Panc1 (cell line): ENCODE measurements around the gene CD300LB. TPM values are rescaled to one million over a fixed set of nuclear protein-coding genes. Genes with fewer than 3 reads are reported as not detected.

Source experiments
- ATAC-seq: fragments of 200-7000 bp; cut with Tn5 transposase; 2 replicates; pipeline ENCODE4 v1.9.1; 2020; ENCODE audit warnings: mild to moderate bottlenecking, moderate library complexity
- BruUV-seq: library from RNA; stranded (reverse); fragments of 400-500 nt; replicated peaks from 2 replicates; lab custom pipeline; 2021; lab: Mats Ljungman, UMichigan
- CTCF ChIA-PET: fragments of 300-600 bp; sonication (Branson Sonifier 250); formaldehyde crosslinking; loops from one replicate; lab custom pipeline; 2022; ENCODE audit warnings: antibody characterized with exemption; lab: Charles Lee
- POLR2A ChIA-PET: fragments of 300-600 bp; sonication (Branson Sonifier 250); formaldehyde crosslinking; loops from one replicate; lab custom pipeline; 2022; ENCODE audit warnings: antibody characterized with exemption; lab: Charles Lee
- DNase-seq: peaks from one replicate; pipeline ENCODE4 v3.0.0-alpha.2; 2010; ENCODE audit warnings: low read depth, low spot score
- H3K27ac ChIP-seq: 2 replicates; pipeline ENCODE4 v1.5.1; 2011; ENCODE audit warnings: mild to moderate bottlenecking, low read length, inconsistent platforms
- H3K27me3 ChIP-seq: fragments of 200-500 bp; sonication (Bioruptor generic); 2 replicates; pipeline ENCODE4 v1.6.0; 2014; ENCODE audit warnings: low read length, inconsistent platforms; ENCODE audit not compliant: control insufficient read depth, insufficient read depth
- H3K36me3 ChIP-seq: fragments of 200-500 bp; sonication (Bioruptor generic); 2 replicates; pipeline ENCODE4 v1.5.1; 2014; ENCODE audit warnings: inconsistent platforms, mild to moderate bottlenecking, low read length, moderate library complexity; ENCODE audit not compliant: control insufficient read depth, insufficient read depth
- H3K4me1 ChIP-seq: 2 replicates; pipeline ENCODE4 v1.5.1; 2011; ENCODE audit warnings: inconsistent platforms, mild to moderate bottlenecking, low read length, moderate library complexity; ENCODE audit not compliant: control insufficient read depth, insufficient read depth
- H3K4me3 ChIP-seq, 2 experiments: 2 replicates each; pipeline ENCODE4 v1.5.1; 2011 to 2012; ENCODE audit warnings: low read depth in 2 of 2, low read length in 2 of 2, mild to moderate bottlenecking in 2 of 2, inconsistent platforms in 1 of 2, moderate library complexity in 1 of 2
- H3K9me3 ChIP-seq: fragments of 200-500 bp; sonication (Bioruptor generic); 2 replicates; pipeline ENCODE4 v1.5.1; 2014; ENCODE audit warnings: low read depth, mild to moderate bottlenecking, inconsistent platforms, low read length, moderate library complexity; ENCODE audit not compliant: control insufficient read depth, insufficient read depth
- POLR2AphosphoS5 ChIP-seq: IDR thresholded peaks from 2 replicates; pipeline ENCODE4 v1.6.1; 2012; ENCODE audit warnings: mild to moderate bottlenecking, low read depth, low read length, moderate library complexity
- SIN3A ChIP-seq: IDR thresholded peaks from 2 replicates; pipeline ENCODE4 v1.6.1; 2012; ENCODE audit warnings: low read depth, mild to moderate bottlenecking, low read length, moderate library complexity, borderline replicate concordance; ENCODE audit not compliant: insufficient read depth
- TCF7L2 ChIP-seq: IDR thresholded peaks from 2 replicates; pipeline ENCODE4 v1.6.1; 2011; ENCODE audit warnings: mild to moderate bottlenecking, low read depth, low read length, inconsistent platforms
- in situ Hi-C: cut with HindIII; loops from 2 replicates; pipeline ENCODE4 v1.10.0; 2016; ENCODE audit warnings: low sequenced_read_pairs, low pct_unique_long_range_greater_than_20kb
- intact Hi-C: fragments of 100-400 bp; cut with micrococcal nuclease; formaldehyde crosslinking; loops from one replicate; pipeline ENCODE4 v1.10.0; 2022; ENCODE audit not compliant: unreplicated experiment
- total RNA-seq: library from RNA; stranded (reverse); gene quantifications from one replicate; pipeline ENCODE4 v1.2.1, GENCODE V29; 2021; ENCODE audit not compliant: unreplicated experiment
- TF ChIP-seq, protein P1 (sequence below), 2 experiments: IDR thresholded peaks; 2 replicates each; pipeline ENCODE4 v1.6.1; 2011 to 2012; ENCODE audit warnings: low read depth in 2 of 2, control low read depth in 1 of 2, low read length in 1 of 2, mild to moderate bottlenecking in 1 of 2, moderate library complexity in 1 of 2; ENCODE audit not compliant: insufficient read depth in 1 of 2
- TF ChIP-seq, protein P2 (sequence below): fragments of 450-650 bp; IDR thresholded peaks from 2 replicates; pipeline ENCODE4 v1.5.1; 2017; ENCODE audit warnings: mild to moderate bottlenecking

Gene CD300LB
- total RNA-seq, 1 experiment from 2014 or later: not detected

DNA sequence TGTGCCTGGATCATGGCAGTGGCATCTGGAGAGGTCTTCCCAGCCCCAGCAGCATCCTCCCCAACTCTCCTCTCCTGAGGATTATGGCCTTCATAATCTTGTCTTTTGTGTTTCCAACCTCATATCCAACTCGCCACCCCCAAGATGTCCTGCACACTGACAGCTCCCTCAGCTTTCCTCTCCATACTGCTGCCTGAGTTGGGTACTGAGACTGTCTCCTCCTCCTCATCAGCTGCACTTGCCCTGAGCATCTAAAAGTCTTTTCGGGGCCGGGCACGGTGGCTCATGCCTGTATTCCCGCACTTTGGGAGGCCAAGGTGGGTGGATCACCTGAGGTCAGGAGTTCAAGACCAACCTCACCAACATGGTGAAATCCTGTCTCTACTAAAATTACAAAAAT is 2.0 kb downstream of the CD300LB start:
- ATAC-seq (no peak), DNase-seq (no peak)
- Histone ChIP-seq H3K27me3 (peaks cover 19% of the 10 kb centered on the region), H3K27ac (no peak overlapping the region), H3K36me3 (no peaks in the 10 kb centered on the region), H3K4me3 (no peak overlapping the region), H3K9me3 (no peaks in the 10 kb centered on the region), H3K4me1 (no peaks in the 10 kb centered on the region; the same call in 1 of the 2 replicates)
- in situ Hi-C loops: no loop called here
- TF ChIP-seq, protein P1, sequence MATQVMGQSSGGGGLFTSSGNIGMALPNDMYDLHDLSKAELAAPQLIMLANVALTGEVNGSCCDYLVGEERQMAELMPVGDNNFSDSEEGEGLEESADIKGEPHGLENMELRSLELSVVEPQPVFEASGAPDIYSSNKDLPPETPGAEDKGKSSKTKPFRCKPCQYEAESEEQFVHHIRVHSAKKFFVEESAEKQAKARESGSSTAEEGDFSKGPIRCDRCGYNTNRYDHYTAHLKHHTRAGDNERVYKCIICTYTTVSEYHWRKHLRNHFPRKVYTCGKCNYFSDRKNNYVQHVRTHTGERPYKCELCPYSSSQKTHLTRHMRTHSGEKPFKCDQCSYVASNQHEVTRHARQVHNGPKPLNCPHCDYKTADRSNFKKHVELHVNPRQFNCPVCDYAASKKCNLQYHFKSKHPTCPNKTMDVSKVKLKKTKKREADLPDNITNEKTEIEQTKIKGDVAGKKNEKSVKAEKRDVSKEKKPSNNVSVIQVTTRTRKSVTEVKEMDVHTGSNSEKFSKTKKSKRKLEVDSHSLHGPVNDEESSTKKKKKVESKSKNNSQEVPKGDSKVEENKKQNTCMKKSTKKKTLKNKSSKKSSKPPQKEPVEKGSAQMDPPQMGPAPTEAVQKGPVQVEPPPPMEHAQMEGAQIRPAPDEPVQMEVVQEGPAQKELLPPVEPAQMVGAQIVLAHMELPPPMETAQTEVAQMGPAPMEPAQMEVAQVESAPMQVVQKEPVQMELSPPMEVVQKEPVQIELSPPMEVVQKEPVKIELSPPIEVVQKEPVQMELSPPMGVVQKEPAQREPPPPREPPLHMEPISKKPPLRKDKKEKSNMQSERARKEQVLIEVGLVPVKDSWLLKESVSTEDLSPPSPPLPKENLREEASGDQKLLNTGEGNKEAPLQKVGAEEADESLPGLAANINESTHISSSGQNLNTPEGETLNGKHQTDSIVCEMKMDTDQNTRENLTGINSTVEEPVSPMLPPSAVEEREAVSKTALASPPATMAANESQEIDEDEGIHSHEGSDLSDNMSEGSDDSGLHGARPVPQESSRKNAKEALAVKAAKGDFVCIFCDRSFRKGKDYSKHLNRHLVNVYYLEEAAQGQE (IDR thresholded peaks at IDR 0.05; ENCODE audit: insufficient read depth in 1 of 2, low read depth in 2 of 2, low read length in 1 of 2): no peak
- TF ChIP-seq POLR2AphosphoS5 (no peak), TCF7L2 (no peak), SIN3A (no peak)
- TF ChIP-seq, protein P2, sequence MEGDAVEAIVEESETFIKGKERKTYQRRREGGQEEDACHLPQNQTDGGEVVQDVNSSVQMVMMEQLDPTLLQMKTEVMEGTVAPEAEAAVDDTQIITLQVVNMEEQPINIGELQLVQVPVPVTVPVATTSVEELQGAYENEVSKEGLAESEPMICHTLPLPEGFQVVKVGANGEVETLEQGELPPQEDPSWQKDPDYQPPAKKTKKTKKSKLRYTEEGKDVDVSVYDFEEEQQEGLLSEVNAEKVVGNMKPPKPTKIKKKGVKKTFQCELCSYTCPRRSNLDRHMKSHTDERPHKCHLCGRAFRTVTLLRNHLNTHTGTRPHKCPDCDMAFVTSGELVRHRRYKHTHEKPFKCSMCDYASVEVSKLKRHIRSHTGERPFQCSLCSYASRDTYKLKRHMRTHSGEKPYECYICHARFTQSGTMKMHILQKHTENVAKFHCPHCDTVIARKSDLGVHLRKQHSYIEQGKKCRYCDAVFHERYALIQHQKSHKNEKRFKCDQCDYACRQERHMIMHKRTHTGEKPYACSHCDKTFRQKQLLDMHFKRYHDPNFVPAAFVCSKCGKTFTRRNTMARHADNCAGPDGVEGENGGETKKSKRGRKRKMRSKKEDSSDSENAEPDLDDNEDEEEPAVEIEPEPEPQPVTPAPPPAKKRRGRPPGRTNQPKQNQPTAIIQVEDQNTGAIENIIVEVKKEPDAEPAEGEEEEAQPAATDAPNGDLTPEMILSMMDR: no peak
- intact Hi-C loops: no loop called here
- POLR2A ChIA-PET: no interaction called here
- CTCF ChIA-PET: no interaction called here
- BruUV-seq: no TSS peak

DNA sequence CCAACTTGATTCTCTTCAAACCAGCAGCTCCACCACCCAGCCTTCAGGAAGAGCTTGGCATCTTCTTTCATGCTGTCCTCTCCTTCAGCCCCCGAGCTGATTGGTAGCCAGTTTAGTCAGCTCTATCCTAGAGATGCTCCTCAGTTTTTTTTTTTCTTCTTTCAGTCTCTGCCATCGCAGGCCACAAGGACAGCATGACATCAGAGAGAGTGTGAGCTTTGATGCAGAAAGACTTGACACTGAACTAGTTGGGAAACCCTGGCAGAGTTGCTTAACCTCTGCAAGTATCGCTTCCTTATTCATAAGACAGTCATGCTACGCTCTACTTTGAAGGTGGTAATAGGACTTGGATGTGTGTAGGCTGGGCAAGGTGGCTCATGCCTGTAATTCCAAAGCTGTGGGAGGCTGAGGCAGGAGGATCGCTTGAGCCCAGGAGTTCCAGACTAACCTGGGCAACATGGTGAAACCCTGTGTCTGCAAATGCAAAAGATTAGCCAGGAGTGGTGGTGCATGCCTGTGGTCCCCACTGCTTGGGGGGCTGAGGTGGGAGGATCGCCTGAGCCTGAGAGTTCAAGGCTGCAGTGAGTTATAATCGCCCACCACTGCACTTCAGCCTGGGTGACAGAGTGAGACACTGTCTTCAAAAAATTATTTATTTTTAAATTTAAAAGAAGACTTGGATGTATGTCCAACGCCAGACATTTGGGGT is 2.6 kb downstream of the CD300LB start:
- no peak overlapping the region for H3K27ac ChIP-seq
- ChIA-PET POLR2A (no interaction called here), CTCF (interaction anchor here (0.5 kb wide), 1 partner anchor 13 kb away, joined by 3 read pairs; no protein-coding TSS in a partner anchor)
- H3K9me3 ChIP-seq: no peaks in the 10 kb centered on the region
- TF ChIP-seq, protein P2: no peak
- TF ChIP-seq POLR2AphosphoS5 (no peak), TCF7L2 (no peak), SIN3A (no peak)
- TF ChIP-seq, protein P1 (IDR thresholded peaks at IDR 0.05; ENCODE audit: insufficient read depth in 1 of 2, low read depth in 2 of 2, low read length in 1 of 2): no peak
- H3K36me3 ChIP-seq: no peaks in the 10 kb centered on the region
- DNase-seq: no peak
- peaks cover 17% of the 10 kb centered on the region for H3K27me3 ChIP-seq
- ATAC-seq: no peak
- BruUV-seq: no TSS peak
- intact Hi-C loops: no loop called here
- H3K4me1 ChIP-seq: no peaks in the 10 kb centered on the region; the same call in 1 of the 2 replicates
- H3K4me3 ChIP-seq: no peak overlapping the region
- in situ Hi-C loops: no loop called here
